Karpas-422 (cell line): Measurements from ENCODE around the gene PLXND1. TPM values are rescaled to one million over a fixed set of nuclear protein-coding genes. Genes with fewer than 3 reads are reported as not detected.

Source experiments
- DNase-seq: peaks from one replicate; pipeline ENCODE4 v3.0.0-alpha.2; 2015
- H2AFZ ChIP-seq: fragments of 200-600 bp; sonication (generic); 2 replicates; pipeline ENCODE4 v1.6.1; 2014; ENCODE audit warnings: antibody characterized with exemption, low read length, mixed read lengths
- H3K27ac ChIP-seq: fragments of 200-600 bp; sonication (generic); 2 replicates; pipeline ENCODE4 v1.5.1; 2014; ENCODE audit warnings: mild to moderate bottlenecking, low read length, moderate library complexity
- H3K27me3 ChIP-seq: fragments of 200-600 bp; sonication (generic); 2 replicates; pipeline ENCODE4 v1.6.1; 2014; ENCODE audit warnings: low read length, mixed read lengths
- H3K36me3 ChIP-seq: fragments of 200-600 bp; sonication (generic); 2 replicates; pipeline ENCODE4 v1.6.1; 2014; ENCODE audit warnings: low read length, mixed read lengths; ENCODE audit not compliant: insufficient read depth
- H3K4me1 ChIP-seq: fragments of 200-600 bp; sonication (generic); 2 replicates; pipeline ENCODE4 v1.6.1; 2014; ENCODE audit warnings: mild to moderate bottlenecking, low read length, mixed read lengths
- H3K4me2 ChIP-seq: fragments of 200-600 bp; sonication (generic); 2 replicates; pipeline ENCODE4 v1.6.1; 2014; ENCODE audit warnings: low read length, low read depth, mild to moderate bottlenecking; ENCODE audit not compliant: poor library complexity, severe bottlenecking
- H3K4me3 ChIP-seq: fragments of 200-600 bp; sonication (generic); 2 replicates; pipeline ENCODE4 v1.5.1; 2014; ENCODE audit warnings: mild to moderate bottlenecking, antibody characterized with exemption, low read length, mixed read lengths
- H3K79me2 ChIP-seq: fragments of 200-600 bp; sonication (generic); 2 replicates; pipeline ENCODE4 v1.6.1; 2014; ENCODE audit warnings: mild to moderate bottlenecking, low read length, mixed read lengths
- H3K9ac ChIP-seq: fragments of 200-600 bp; sonication (generic); 2 replicates; pipeline ENCODE4 v1.6.0; 2014; ENCODE audit warnings: low read length
- H3K9me2 ChIP-seq: fragments of 200-600 bp; sonication (generic), shearing (Covaris generic); replicated peaks from 2 replicates; pipeline ENCODE4 v1.6.0; 2014; ENCODE audit warnings: mild to moderate bottlenecking, low read length, moderate library complexity; ENCODE audit not compliant: insufficient read depth
- H3K9me3 ChIP-seq: fragments of 300-700, 200-600 bp; sonication (generic); 2 replicates; pipeline ENCODE4 v1.6.1; 2014; ENCODE audit warnings: low read length, mixed read lengths
- H4K20me1 ChIP-seq: fragments of 200-600 bp; sonication (generic); 2 replicates; pipeline ENCODE4 v1.6.1; 2014; ENCODE audit warnings: mild to moderate bottlenecking, antibody characterized with exemption, low read length, low read depth; ENCODE audit not compliant: insufficient read depth
- total RNA-seq: library from RNA; depleted of rRNA; stranded (reverse); fragments of >200 nt; shearing (Covaris generic); gene quantifications from 2 replicates; pipeline ENCODE4 v1.2.3, GENCODE V29; 2014; ENCODE audit warnings: low replicate concordance

Gene PLXND1
- total RNA-seq, 1 experiment from 2014 or later: 0.52 TPM

DNA sequence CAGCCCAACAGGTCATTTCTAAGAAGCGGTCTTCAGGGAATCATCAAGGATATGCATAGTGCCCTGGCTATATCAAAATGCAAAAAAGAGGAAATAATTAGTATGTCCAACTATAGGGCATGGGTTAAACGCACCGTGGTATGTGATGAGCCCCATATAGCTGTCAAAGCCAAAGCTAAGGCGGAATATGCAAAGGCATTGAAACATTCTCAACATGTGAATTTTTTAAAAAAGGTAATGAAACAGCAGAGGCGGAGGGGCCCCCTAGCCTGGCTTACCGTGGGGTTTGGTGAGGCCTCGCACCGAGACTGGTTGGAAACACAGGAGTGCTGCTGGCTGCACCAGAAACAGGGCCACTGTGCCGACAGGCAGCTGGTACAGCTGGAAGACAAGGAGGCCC lies 23.2 kb downstream of the PLXND1 start:
- Histone ChIP-seq H3K4me1 (peaks cover 29% of the 10 kb centered on the region), H3K9me3 (no peaks in the 10 kb centered on the region), H3K79me2 (no peaks in the 10 kb centered on the region), H2AFZ (no peak overlapping the region), H3K9ac (peak overlapping the region; percentile 26; the same call in 1 of the 2 replicates), H3K4me3 (peak overlapping the region; percentile 27; the same call in 1 of the 2 replicates), H3K27ac (no peak overlapping the region), H3K36me3 (no peaks in the 10 kb centered on the region), H3K9me2 (no peaks in the 10 kb centered on the region), H4K20me1 (peaks cover 25% of the 10 kb centered on the region), H3K27me3 (no peaks in the 10 kb centered on the region), H3K4me2 (peak overlapping the region; percentile 46)
- DNase-seq: peak; percentile 94

DNA sequence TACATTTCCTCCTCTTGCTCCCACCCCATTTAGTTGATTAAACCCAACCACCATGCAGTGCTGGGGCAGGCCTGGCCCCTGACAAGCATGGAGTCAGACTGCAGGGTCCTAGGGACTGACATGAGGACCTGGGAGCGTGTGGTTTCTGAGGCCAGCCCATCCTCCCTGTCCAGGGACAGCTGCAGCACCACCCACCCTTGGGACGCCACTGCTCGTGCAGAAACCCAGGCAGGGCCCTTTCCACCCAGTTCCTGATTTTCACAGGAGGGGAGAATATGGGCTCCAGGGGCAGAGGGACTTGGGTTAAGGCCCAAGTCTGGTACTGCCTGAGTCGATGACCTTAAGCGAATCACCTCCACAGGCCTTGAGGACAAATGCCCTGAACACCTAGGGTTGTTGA lies 23.7 kb downstream of the PLXND1 start:
- peaks cover 33% of the 10 kb centered on the region for H3K4me1 ChIP-seq
- peak overlapping the region; percentile 46 for H3K4me2 ChIP-seq
- no peaks in the 10 kb centered on the region for H3K27me3 ChIP-seq

DNA sequence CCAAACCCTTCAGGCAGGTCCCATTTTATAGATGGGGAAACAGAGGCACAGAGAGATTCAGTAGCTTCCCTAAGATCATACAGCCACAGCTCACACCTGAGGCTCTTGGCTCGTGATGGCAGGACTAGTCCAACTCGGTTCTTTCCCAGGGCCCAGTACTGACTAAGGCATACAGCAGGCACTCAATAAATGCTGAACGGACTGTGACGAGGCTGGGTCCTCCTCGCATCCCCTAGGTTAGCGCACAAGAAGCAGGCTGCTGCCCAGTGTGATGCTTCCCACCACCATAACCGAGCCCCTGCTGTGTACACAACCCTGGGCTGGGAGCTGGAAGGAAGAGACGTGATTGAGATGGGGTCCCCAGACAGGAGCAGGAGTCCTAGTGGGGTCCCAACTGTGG lies 24.9 kb downstream of the PLXND1 start:
- no peak overlapping the region for H3K4me3 ChIP-seq
- H3K9me3 ChIP-seq: no peaks in the 10 kb centered on the region
- H3K4me1 ChIP-seq: peaks cover 44% of the 10 kb centered on the region
- H4K20me1 ChIP-seq: peaks cover 25% of the 10 kb centered on the region
- no peak overlapping the region for H3K4me2 ChIP-seq
- no peaks in the 10 kb centered on the region for H3K79me2 ChIP-seq
- DNase-seq: no peak
- no peak overlapping the region for H3K9ac ChIP-seq
- no peaks in the 10 kb centered on the region for H3K9me2 ChIP-seq
- no peak overlapping the region for H3K27ac ChIP-seq
- H3K27me3 ChIP-seq: no peaks in the 10 kb centered on the region
- H3K36me3 ChIP-seq: no peaks in the 10 kb centered on the region
- no peak overlapping the region for H2AFZ ChIP-seq

More for the DNA sequence above, 23.7 kb downstream of the PLXND1 start:
- Histone ChIP-seq H3K9me3 (no peaks in the 10 kb centered on the region), H3K9me2 (no peaks in the 10 kb centered on the region), H3K4me3 (peak overlapping the region; percentile 16; the same call in 1 of the 2 replicates), H3K79me2 (no peaks in the 10 kb centered on the region), H3K27ac (no peak overlapping the region), H4K20me1 (peaks cover 25% of the 10 kb centered on the region), H3K36me3 (no peaks in the 10 kb centered on the region), H3K9ac (no peak overlapping the region), H2AFZ (no peak overlapping the region)
- no peak for DNase-seq

DNA sequence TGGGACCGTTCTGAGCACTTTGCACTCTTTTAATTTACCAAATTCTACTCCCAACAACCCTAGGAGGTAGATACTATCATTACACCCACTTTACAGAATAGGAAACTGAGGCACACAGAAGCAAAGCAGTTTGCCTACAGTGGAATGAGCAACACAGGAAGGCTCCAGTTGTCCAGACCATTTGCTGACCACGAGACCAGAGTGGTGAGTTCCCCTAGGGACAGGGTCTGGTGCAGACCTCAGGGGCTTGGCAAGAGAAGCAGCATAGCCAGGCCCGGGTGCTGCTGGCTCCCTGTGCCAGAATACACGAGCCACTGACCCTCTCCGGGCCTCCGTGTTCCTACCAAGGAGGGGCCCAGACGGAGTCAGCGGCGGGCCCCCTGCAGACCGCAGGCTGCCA lies 26.5 kb downstream of the PLXND1 start:
- H3K27me3 ChIP-seq: no peaks in the 10 kb centered on the region
- no peaks in the 10 kb centered on the region for H3K79me2 ChIP-seq
- H3K4me3 ChIP-seq: no peak overlapping the region

DNA sequence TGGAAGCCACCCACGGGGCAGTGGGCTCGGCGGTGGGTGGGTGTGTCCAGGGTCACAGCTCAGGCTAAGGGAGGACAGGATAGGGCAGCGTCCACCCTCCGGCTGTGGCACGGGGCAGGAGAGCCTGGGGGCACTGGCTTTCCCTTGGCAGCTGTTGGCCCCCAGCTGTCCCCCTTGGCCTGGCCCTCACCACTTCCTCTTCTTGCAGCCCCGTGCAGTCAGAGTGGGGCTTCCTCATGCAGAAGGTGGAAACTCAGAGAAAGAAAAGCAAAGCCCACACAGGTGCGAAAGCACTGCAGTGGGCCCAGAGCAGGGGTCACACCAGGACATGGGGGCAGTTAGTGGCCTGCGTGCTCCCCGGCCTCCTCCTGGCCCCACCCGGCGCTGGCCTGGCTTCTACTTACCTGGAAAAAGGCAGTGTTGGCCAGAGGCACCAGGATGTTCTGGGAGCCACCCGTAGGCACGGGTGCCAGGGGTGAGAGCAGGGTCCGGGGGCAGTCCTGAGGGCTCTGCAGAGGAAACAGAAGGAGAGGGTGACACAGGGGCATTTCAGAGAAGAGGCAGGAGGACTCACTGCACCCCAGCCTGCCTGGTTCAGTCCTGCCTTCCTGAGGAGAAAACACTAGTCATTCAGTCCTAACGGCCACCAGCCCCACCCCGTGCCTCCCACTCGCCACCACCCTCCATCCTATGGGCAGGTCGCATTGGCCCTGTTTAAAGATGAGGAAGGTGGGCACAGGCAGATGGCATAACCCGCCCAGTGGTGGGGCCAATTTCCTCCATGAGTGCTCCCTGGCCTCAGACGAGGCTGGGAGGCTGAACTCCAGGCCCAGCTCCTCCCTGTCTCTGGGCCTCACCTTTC lies 28.3 kb downstream of the PLXND1 start:
- DNase-seq: peak; percentile 77
- no peaks in the 10 kb centered on the region for H3K36me3 ChIP-seq
- H4K20me1 ChIP-seq: peaks cover 14% of the 10 kb centered on the region
- peak overlapping the region; percentile 30 for H3K4me2 ChIP-seq
- no peaks in the 10 kb centered on the region for H3K9me3 ChIP-seq
- H3K79me2 ChIP-seq: no peaks in the 10 kb centered on the region
- H3K9me2 ChIP-seq: no peaks in the 10 kb centered on the region
- H2AFZ ChIP-seq: no peak overlapping the region
- peaks cover 36% of the 10 kb centered on the region for H3K4me1 ChIP-seq
- no peak overlapping the region; the same call in 1 of the 2 replicates for H3K4me3 ChIP-seq
- H3K27ac ChIP-seq: no peak overlapping the region
- no peaks in the 10 kb centered on the region for H3K27me3 ChIP-seq
- H3K9ac ChIP-seq: no peak overlapping the region

More for the DNA sequence above, 26.5 kb downstream of the PLXND1 start:
- no peak for DNase-seq
- H4K20me1 ChIP-seq: peaks cover 25% of the 10 kb centered on the region
- H3K27ac ChIP-seq: no peak overlapping the region
- H3K36me3 ChIP-seq: no peaks in the 10 kb centered on the region
- H3K4me1 ChIP-seq: peaks cover 47% of the 10 kb centered on the region
- no peaks in the 10 kb centered on the region for H3K9me3 ChIP-seq
- no peak overlapping the region for H2AFZ ChIP-seq
- H3K4me2 ChIP-seq: no peak overlapping the region
- no peaks in the 10 kb centered on the region for H3K9me2 ChIP-seq
- H3K9ac ChIP-seq: no peak overlapping the region

DNA sequence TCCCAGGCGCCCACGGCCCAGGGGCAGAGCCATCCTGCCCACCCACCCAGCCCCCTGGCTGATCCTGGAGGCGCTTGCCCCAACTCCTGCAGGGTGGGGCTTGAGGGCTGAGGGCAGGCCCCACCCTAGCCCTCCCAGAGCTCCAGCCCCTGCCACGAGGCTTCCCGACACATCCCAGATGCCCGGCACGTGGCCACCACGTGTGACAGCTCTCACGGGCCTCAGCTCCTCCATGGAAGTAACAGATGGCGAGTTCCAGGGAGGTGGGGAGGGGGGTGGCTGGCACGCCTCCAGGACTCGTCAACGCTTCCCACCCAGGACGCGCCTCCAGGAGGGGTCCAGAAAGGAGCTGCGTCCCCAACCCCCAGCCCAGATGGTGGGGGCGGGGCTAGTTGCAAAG lies 29.1 kb downstream of the PLXND1 start:
- Histone ChIP-seq H3K27me3 (no peaks in the 10 kb centered on the region), H3K9me2 (no peaks in the 10 kb centered on the region), H2AFZ (no peak overlapping the region), H4K20me1 (peaks cover 8% of the 10 kb centered on the region), H3K4me3 (no peak overlapping the region; the same call in 1 of the 2 replicates), H3K4me2 (peak overlapping the region; percentile 30), H3K9me3 (no peaks in the 10 kb centered on the region), H3K79me2 (no peaks in the 10 kb centered on the region), H3K36me3 (no peaks in the 10 kb centered on the region), H3K4me1 (peaks cover 29% of the 10 kb centered on the region), H3K9ac (no peak overlapping the region), H3K27ac (no peak overlapping the region)
- DNase-seq: no peak

DNA sequence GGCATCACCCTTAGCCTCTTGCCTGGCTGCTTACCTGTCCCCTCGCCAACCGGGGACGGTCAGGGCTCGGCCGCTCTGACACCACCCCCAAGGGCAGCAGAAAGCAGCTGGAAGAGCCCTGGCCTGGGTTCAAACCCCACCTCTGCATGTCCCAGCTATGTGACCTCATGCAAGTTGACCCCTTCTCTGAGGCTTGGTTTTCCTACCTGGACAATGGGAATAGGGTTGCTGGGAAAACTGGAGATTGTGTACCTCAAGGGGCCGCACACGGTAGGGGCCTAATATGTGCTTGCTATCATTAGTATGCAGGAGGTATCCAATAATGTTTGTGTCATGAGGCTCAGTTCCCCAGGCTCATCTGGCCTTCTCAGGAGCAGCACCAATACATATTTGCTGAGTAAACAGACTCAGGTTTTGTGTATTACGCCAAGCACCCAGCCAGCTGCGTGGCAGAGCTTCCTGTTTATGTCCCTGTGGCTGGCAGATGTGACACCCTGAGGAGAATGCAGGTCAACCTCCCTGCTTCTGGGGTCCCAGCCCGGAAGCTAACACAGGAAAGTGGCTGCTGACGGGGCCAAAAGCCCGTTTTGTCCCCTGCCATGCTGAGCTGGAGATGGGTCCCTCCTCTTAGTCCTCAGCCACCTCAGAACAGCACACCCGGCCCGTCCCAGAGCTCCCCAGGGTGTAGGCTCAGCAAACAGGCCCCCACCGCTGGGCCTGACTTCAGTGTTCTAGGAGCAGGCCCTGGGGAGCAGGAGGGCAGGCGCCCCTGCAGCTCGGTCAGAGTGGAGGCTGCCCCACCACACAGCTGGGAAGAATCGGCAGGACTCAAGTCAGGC lies 29.7 kb downstream of the PLXND1 start:
- peaks cover 1% of the 10 kb centered on the region; the same call in 1 of the 2 replicates for H4K20me1 ChIP-seq
- H3K4me2 ChIP-seq: peak overlapping the region; percentile 34
- H2AFZ ChIP-seq: no peak overlapping the region
- no peaks in the 10 kb centered on the region for H3K27me3 ChIP-seq
- H3K36me3 ChIP-seq: no peaks in the 10 kb centered on the region
- H3K9ac ChIP-seq: no peak overlapping the region; the same call in 1 of the 2 replicates
- no peak overlapping the region for H3K27ac ChIP-seq
- no peaks in the 10 kb centered on the region for H3K79me2 ChIP-seq
- DNase-seq: peak; percentile 62
- H3K9me2 ChIP-seq: no peaks in the 10 kb centered on the region
- H3K9me3 ChIP-seq: no peaks in the 10 kb centered on the region
- H3K4me3 ChIP-seq: no peak overlapping the region
- peaks cover 23% of the 10 kb centered on the region for H3K4me1 ChIP-seq

DNA sequence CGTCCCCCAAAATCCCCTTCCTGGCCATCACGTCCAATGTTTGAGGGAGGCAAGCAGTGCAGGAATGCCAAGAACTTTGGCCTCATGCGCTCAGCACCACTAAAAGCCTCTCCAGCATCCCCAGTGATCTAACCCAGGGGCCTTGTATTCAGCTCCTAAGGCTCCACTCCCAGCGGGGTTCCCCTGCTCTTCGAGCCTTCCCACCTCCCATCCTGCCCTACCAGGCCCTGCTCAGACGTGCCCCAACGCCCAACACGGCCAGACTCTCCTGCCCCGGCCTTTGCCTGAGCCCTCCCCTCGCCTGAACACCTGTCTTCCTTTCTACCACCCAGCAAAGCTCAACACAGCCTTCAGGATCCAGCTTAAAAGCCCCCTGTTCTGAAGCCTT lies 30.5 kb downstream of the PLXND1 start:
- Histone ChIP-seq H3K27ac (no peak overlapping the region), H3K79me2 (no peaks in the 10 kb centered on the region), H2AFZ (no peak overlapping the region), H3K9me3 (no peaks in the 10 kb centered on the region), H3K4me3 (no peak overlapping the region), H3K4me1 (peaks cover 23% of the 10 kb centered on the region), H3K9ac (no peak overlapping the region), H3K27me3 (no peaks in the 10 kb centered on the region), H3K9me2 (no peaks in the 10 kb centered on the region), H4K20me1 (no peaks in the 10 kb centered on the region), H3K36me3 (no peaks in the 10 kb centered on the region), H3K4me2 (no peak overlapping the region)
- no peak for DNase-seq
